IMR-90 (cell line): Measurements from ENCODE around the gene KRT5. TPM values are rescaled to one million over a fixed set of nuclear protein-coding genes. Genes with fewer than 3 reads are reported as not detected.

Experiments used
- ATAC-seq: fragments of 200-7000 bp; cut with Tn5 transposase; 2 replicates; pipeline ENCODE4 v1.9.1; 2020; ENCODE audit warnings: low read depth, mild to moderate bottlenecking, moderate library complexity
- BruUV-seq: library from RNA; stranded (reverse); fragments of 400-500 nt; replicated peaks from 2 replicates; lab custom pipeline; 2021; lab: Mats Ljungman, UMichigan
- CTCF ChIA-PET: fragments of 300-600 bp; formaldehyde crosslinking; extraction: SDS; loops from one replicate; lab custom pipeline; 2021; ENCODE audit warnings: antibody characterized with exemption; lab: Yijun Ruan, JAX
- POLR2A ChIA-PET: fragments of 300-600 bp; sonication (Branson Sonifier 250); formaldehyde crosslinking; loops from one replicate; lab custom pipeline; 2022; ENCODE audit warnings: antibody characterized with exemption; ENCODE audit not compliant: unreplicated experiment; lab: Charles Lee
- DNase-seq: peaks from one replicate; pipeline ENCODE4 v3.0.0; 2013
- H2AFZ ChIP-seq: replicated peaks from 2 replicates; pipeline ENCODE3; 2013; ENCODE audit warnings: low read length, mild to moderate bottlenecking; ENCODE audit not compliant: poor library complexity
- H2AK5ac ChIP-seq: 2 replicates; pipeline ENCODE4 v1.6.1; 2013; ENCODE audit warnings: low read depth, low read length, inconsistent platforms
- H2AK9ac ChIP-seq: replicated peaks from 2 replicates; pipeline ENCODE3; 2013; ENCODE audit warnings: mild to moderate bottlenecking, low read depth, low read length, moderate library complexity; ENCODE audit not compliant: poor library complexity
- H2BK120ac ChIP-seq: 2 replicates; pipeline ENCODE4 v1.6.1; 2013; ENCODE audit warnings: low read depth, low read length, inconsistent platforms
- H2BK15ac ChIP-seq: 3 replicates; pipeline ENCODE4 v1.6.1; 2013; ENCODE audit warnings: low read depth, low read length, inconsistent platforms
- H2BK20ac ChIP-seq: 2 replicates; pipeline ENCODE4 v1.6.1; 2013; ENCODE audit warnings: low read depth, mild to moderate bottlenecking, inconsistent platforms, low read length, moderate library complexity
- H2BK5ac ChIP-seq: 2 replicates; pipeline ENCODE4 v1.6.1; 2013; ENCODE audit warnings: mild to moderate bottlenecking, low read depth, low read length, inconsistent platforms; ENCODE audit not compliant: poor library complexity, severe bottlenecking
- H3K14ac ChIP-seq: replicated peaks from 2 replicates; pipeline ENCODE4 v1.6.1; 2013; ENCODE audit warnings: low read depth, low read length, inconsistent platforms
- H3K18ac ChIP-seq: 2 replicates; pipeline ENCODE4 v1.6.1; 2013; ENCODE audit warnings: low read depth, low read length, control low read depth
- H3K23ac ChIP-seq: 2 replicates; pipeline ENCODE4 v1.6.1; 2013; ENCODE audit warnings: low read depth, low read length, inconsistent platforms
- H3K27ac ChIP-seq: 2 replicates; pipeline ENCODE4 v1.5.1; 2013; ENCODE audit warnings: mild to moderate bottlenecking, control low read depth, low read length; ENCODE audit not compliant: insufficient read depth
- H3K27me3 ChIP-seq: 2 replicates; pipeline ENCODE4 v1.6.1; 2013; ENCODE audit warnings: low read length; ENCODE audit not compliant: control insufficient read depth, insufficient read depth
- H3K36me3 ChIP-seq: 2 replicates; pipeline ENCODE4 v1.6.1; 2013; ENCODE audit warnings: low read length, mixed read lengths; ENCODE audit not compliant: control insufficient read depth, insufficient read depth
- H3K4ac ChIP-seq: 2 replicates; pipeline ENCODE4 v1.6.1; 2013; ENCODE audit warnings: low read depth, low read length, inconsistent platforms
- H3K4me1 ChIP-seq: 2 replicates; pipeline ENCODE4 v1.6.1; 2013; ENCODE audit warnings: low read length, mixed read lengths; ENCODE audit not compliant: control insufficient read depth, insufficient read depth
- H3K4me2 ChIP-seq: 2 replicates; pipeline ENCODE4 v1.6.1; 2013; ENCODE audit warnings: low read depth, mild to moderate bottlenecking, control low read depth, low read length, moderate library complexity
- H3K4me3 ChIP-seq: 2 replicates; pipeline ENCODE4 v1.5.1; 2013; ENCODE audit warnings: low read depth, mild to moderate bottlenecking, control low read depth, low read length, moderate library complexity; ENCODE audit not compliant: insufficient read depth
- H3K56ac ChIP-seq: 2 replicates; pipeline ENCODE4 v1.6.1; 2013; ENCODE audit warnings: low read length, inconsistent platforms; ENCODE audit not compliant: insufficient read depth; ENCODE audit errors: extremely low read depth
- H3K79me1 ChIP-seq, 2 experiments: 2 replicates each; pipeline ENCODE4 v1.6.1; 2013; ENCODE audit warnings: low read length in 2 of 2, inconsistent platforms in 1 of 2, low read depth in 1 of 2
- H3K9ac ChIP-seq: 2 replicates; pipeline ENCODE4 v1.6.1; 2013; ENCODE audit warnings: low read depth, low read length, control low read depth
- H3K9me1 ChIP-seq: 2 replicates; pipeline ENCODE4 v1.6.1; 2013; ENCODE audit warnings: low read length, inconsistent platforms; ENCODE audit not compliant: insufficient read depth
- H3K9me3 ChIP-seq: 2 replicates; pipeline ENCODE4 v1.6.1; 2013; ENCODE audit warnings: low read length; ENCODE audit not compliant: control insufficient read depth, insufficient read depth
- H4K20me1 ChIP-seq: 2 replicates; pipeline ENCODE4 v1.6.1; 2013; ENCODE audit warnings: low read length, inconsistent platforms; ENCODE audit not compliant: insufficient read depth
- H4K5ac ChIP-seq: 2 replicates; pipeline ENCODE4 v1.6.1; 2013; ENCODE audit warnings: mild to moderate bottlenecking, low read depth, low read length, control low read depth
- H4K8ac ChIP-seq, 2 experiments: 2 replicates each; pipeline ENCODE4 v1.6.1; 2013; ENCODE audit warnings: low read depth in 2 of 2, low read length in 2 of 2, control low read depth in 1 of 2, inconsistent platforms in 1 of 2
- H4K91ac ChIP-seq: 2 replicates; pipeline ENCODE4 v1.6.1; 2013; ENCODE audit warnings: low read depth, low read length, inconsistent platforms; ENCODE audit not compliant: insufficient read depth
- BHLHE40 ChIP-seq: fragments of 150-350 bp; IDR thresholded peaks from 2 replicates; pipeline ENCODE4 v1.6.1; 2016; ENCODE audit warnings: mild to moderate bottlenecking, low read depth, low read length
- CEBPB ChIP-seq: IDR thresholded peaks from 2 replicates; pipeline ENCODE4 v1.6.1; 2012; ENCODE audit warnings: low read depth, low read length, improper control_type of control experiment
- CHD1 ChIP-seq: IDR thresholded peaks from 2 replicates; pipeline ENCODE4 v1.6.1; 2012; ENCODE audit warnings: low read depth, low read length, improper control_type of control experiment
- FOS ChIP-seq: fragments of 150-350 bp; IDR thresholded peaks from 2 replicates; pipeline ENCODE4 v1.6.1; 2016; ENCODE audit warnings: low read depth, low read length
- MAFK ChIP-seq: IDR thresholded peaks from 2 replicates; pipeline ENCODE4 v1.6.1; 2012; ENCODE audit warnings: low read depth, low read length, improper control_type of control experiment
- NFE2L2 ChIP-seq: fragments of 150-350 bp; IDR thresholded peaks from 2 replicates; pipeline ENCODE4 v1.6.1; 2016; ENCODE audit warnings: low read depth, mild to moderate bottlenecking, low read length
- SMC3 ChIP-seq: fragments of 150-350 bp; IDR thresholded peaks from 2 replicates; pipeline ENCODE4 v1.6.1; 2016; ENCODE audit warnings: low read depth, mild to moderate bottlenecking, antibody characterized with exemption, low read length, moderate library complexity
- WGBS, 2 experiments: methylation state at CpG; one replicate each; pipeline versions ENCODE4 v1.1.5 to v1.1.7; 2013; ENCODE audit warnings: missing lambda C conversion rate in 2 of 2; ENCODE audit not compliant: insufficient read length in 1 of 2; ENCODE audit errors: extremely low coverage in 2 of 2; 5-methylcytosine and 5-hydroxymethylcytosine counted together
- dilution Hi-C: fragments of 300-500 bp; cut with HindIII; formaldehyde crosslinking; loops from one replicate; pipeline ENCODE4 v1.14.3; 2018; ENCODE audit warnings: low sequenced_read_pairs; ENCODE audit not compliant: unreplicated experiment
- in situ Hi-C: fragments of 300-500 bp; cut with MboI; formaldehyde crosslinking; loops from 3 replicates; pipeline ENCODE4 v1.14.3; 2019; ENCODE audit warnings: low sequenced_read_pairs, inconsistent platforms, mixed read lengths
- intact Hi-C: fragments of 100-400 bp; cut with micrococcal nuclease; formaldehyde crosslinking; loops from 2 replicates; pipeline ENCODE4 v1.10.0; 2022
- polyA plus RNA-seq, 3 experiments: library from polyadenylated mRNA; depleted of rRNA; stranded (reverse); fragments of >200 nt; gene quantifications; 2 replicates each; pipeline ENCODE4 v1.2.3, GENCODE V29; 2012; ENCODE audit warnings: low replicate concordance in 1 of 3
- total RNA-seq: library from RNA; depleted of rRNA; stranded (reverse); fragments of >200 nt; gene quantifications from 2 replicates; pipeline ENCODE4 v1.2.3, GENCODE V29; 2012

The KRT5 gene
- total and polyA plus RNA-seq, 2 of the 4 experiments (the other 2 are of a cell fraction): not detected

DNA sequence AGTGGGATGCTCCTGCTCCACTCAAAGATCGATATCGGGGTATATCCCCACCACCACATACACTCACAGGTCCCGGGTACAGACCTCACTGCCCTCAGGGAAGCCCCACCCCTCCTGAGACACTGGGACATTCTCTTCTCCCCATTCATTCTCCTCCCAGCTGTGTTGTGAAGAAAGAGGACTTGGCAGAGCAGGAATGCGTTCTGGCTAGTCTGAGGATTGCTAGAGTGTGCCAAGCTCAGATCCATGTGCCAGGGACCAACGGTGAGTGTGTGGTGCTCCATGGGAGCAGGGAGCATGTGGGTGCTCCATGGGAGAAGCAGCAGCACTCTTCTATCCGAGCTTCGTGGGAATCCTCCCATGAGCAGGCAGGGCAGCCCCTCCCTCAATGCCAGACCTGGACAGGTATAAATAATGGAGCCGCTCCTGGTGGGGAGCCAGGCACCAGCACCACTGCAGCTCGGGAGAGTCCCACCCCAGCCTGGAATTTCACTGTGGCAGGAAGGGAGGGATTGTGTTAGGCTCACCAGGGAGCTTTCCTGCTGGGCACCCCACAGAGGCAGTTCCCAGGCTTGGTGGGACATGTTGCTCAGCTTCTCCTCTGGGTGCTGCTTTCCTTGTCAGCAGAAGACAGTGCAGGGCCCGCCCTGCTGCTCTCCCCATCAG, 2.3 kb upstream of the KRT5 start:
- Histone ChIP-seq H3K9ac (no peak overlapping the region), H2BK15ac (no peak overlapping the region), H2BK20ac (no peak overlapping the region), H2BK5ac (no peak overlapping the region), H3K27ac (no peak overlapping the region), H3K27me3 (peaks cover 40% of the 10 kb centered on the region), H3K9me3 (no peaks in the 10 kb centered on the region), H3K4me3 (no peak overlapping the region), H3K23ac (no peak overlapping the region), H3K4me2 (no peak overlapping the region), H3K4ac (no peak overlapping the region), H3K36me3 (no peaks in the 10 kb centered on the region), H3K56ac (no peak overlapping the region), H2AFZ (no peak overlapping the region), H3K18ac (no peak overlapping the region), H3K9me1 (no peaks in the 10 kb centered on the region), H4K5ac (no peak overlapping the region), H4K20me1 (no peaks in the 10 kb centered on the region; the same call in 1 of the 2 replicates), H4K91ac (no peak overlapping the region), H3K4me1 (no peaks in the 10 kb centered on the region), H3K14ac (no peak overlapping the region), H4K8ac (no peak overlapping the region), H2BK120ac (no peak overlapping the region), H2AK5ac (no peak overlapping the region), H3K79me1 (no peaks in the 10 kb centered on the region), H2AK9ac (no peak overlapping the region)
- 41% methylated on average over 5 of the region's 10 CpGs; no CpG with 5 or more reads in 1 of the 2 experiments for WGBS, 2 experiments
- CTCF ChIA-PET: no interaction called here
- ATAC-seq: no peak
- dilution Hi-C loops (no loop called here), intact Hi-C loops (no loop called here), in situ Hi-C loops (no loop called here)
- TF ChIP-seq FOS: no peak
- no peak for TF ChIP-seq CHD1
- TF ChIP-seq NFE2L2: no peak
- no peak for TF ChIP-seq CEBPB
- no peak for TF ChIP-seq SMC3
- no peak for TF ChIP-seq MAFK
- no peak for TF ChIP-seq BHLHE40
- DNase-seq: no peak
- POLR2A ChIA-PET: no interaction called here
- BruUV-seq: no TSS peak
